CD4-positive, alpha-beta memory T cell (primary cell): ENCODE measurements around the gene ITGAE. TPM values are rescaled to one million over a fixed set of nuclear protein-coding genes. Genes with fewer than 3 reads are reported as not detected.
A peak's percentile ranks its signal among the peaks of the same experiment; 100 is the strongest.
"Not testable (repeated sequence)": the region's sequence is repeated elsewhere in the genome, so short reads cannot be mapped to it uniquely, and the experiment has no call there.

Experiments used
- CTCF ChIA-PET: fragments of 350-600 bp; sonication (Branson Sonifier 250); formaldehyde crosslinking; loops from one replicate; lab custom pipeline; 2021; ENCODE audit warnings: inconsistent platforms; ENCODE audit not compliant: partially characterized antibody; lab: Charles Lee
- POLR2A ChIA-PET: fragments of 350-600 bp; sonication (Branson Sonifier 250); formaldehyde crosslinking; loops from one replicate; lab custom pipeline; 2021; ENCODE audit not compliant: partially characterized antibody; lab: Charles Lee
- DNase-seq, 5 donors: peaks; one replicate each; pipeline versions ENCODE4 v3.0.0 to v3.0.0-alpha.2; 2020 to 2022; ENCODE audit warnings: mixed read lengths in 1 of 5
- H3K27ac ChIP-seq: one replicate; pipeline ENCODE4 v1.7.0; 2013; ENCODE audit warnings: low read depth, low read length
- H3K27me3 ChIP-seq: 2 replicates; pipeline ENCODE4 v1.7.0; 2013; ENCODE audit warnings: mild to moderate bottlenecking, low read length, moderate library complexity; ENCODE audit not compliant: insufficient read depth
- H3K36me3 ChIP-seq: 2 replicates; pipeline ENCODE4 v1.7.0; 2013; ENCODE audit warnings: mild to moderate bottlenecking, low read length, moderate library complexity; ENCODE audit not compliant: insufficient read depth
- H3K4me1 ChIP-seq: 2 replicates; pipeline ENCODE4 v1.7.0; 2013; ENCODE audit warnings: mild to moderate bottlenecking, low read length, moderate library complexity; ENCODE audit not compliant: insufficient read depth
- H3K4me3 ChIP-seq, 2 donors: one replicate each; pipeline ENCODE4 v1.7.0; 2013; ENCODE audit warnings: low read length in 2 of 2, mild to moderate bottlenecking in 1 of 2
- H3K9me3 ChIP-seq, 2 donors: one replicate each; pipeline ENCODE4 v1.7.0; 2013; ENCODE audit warnings: low read length in 2 of 2, control low read depth in 1 of 2; ENCODE audit not compliant: control insufficient read depth in 1 of 2
- H3K27ac Mint-ChIP-seq, 7 donors: one replicate each; pipeline ENCODE4 v1.8.0; 2020 to 2021; ENCODE audit warnings: mixed read lengths in 7 of 7, mild to moderate bottlenecking in 6 of 7, inconsistent platforms in 3 of 7, moderate library complexity in 3 of 7
- H3K27me3 Mint-ChIP-seq, 2 donors: one replicate each; pipeline ENCODE4 v1.8.0; 2020 to 2021; ENCODE audit warnings: mixed read lengths in 2 of 2
- H3K36me3 Mint-ChIP-seq, 2 donors: one replicate each; pipeline ENCODE4 v1.8.0; 2020 to 2021; ENCODE audit warnings: mixed read lengths in 2 of 2, inconsistent platforms in 1 of 2, mild to moderate bottlenecking in 1 of 2
- H3K4me1 Mint-ChIP-seq, 4 donors: one replicate each; pipeline ENCODE4 v1.8.0; 2020 to 2021; ENCODE audit warnings: mixed read lengths in 4 of 4, mild to moderate bottlenecking in 1 of 4
- H3K4me3 Mint-ChIP-seq, 8 donors: one replicate each; pipeline ENCODE4 v1.8.0; 2020 to 2021; ENCODE audit warnings: mixed read lengths in 8 of 8, mild to moderate bottlenecking in 7 of 8, moderate library complexity in 6 of 8, inconsistent platforms in 3 of 8
- H3K9me3 Mint-ChIP-seq, 8 donors: one replicate each; pipeline ENCODE4 v1.8.0; 2020 to 2021; ENCODE audit warnings: mixed read lengths in 8 of 8, mild to moderate bottlenecking in 5 of 8, inconsistent platforms in 3 of 8, moderate library complexity in 1 of 8
- intact Hi-C: fragments of 100-400 bp; cut with micrococcal nuclease; formaldehyde crosslinking; loops from one replicate; pipeline ENCODE4 v1.15.1; 2023
- polyA plus RNA-seq, 2 donors: library from polyadenylated mRNA; unstranded; fragments of 300-500 nt; fragmentation: Illumina TruSeq; gene quantifications; one replicate each; pipeline ENCODE4 v1.2.3, GENCODE V29; 2021
- total RNA-seq, 2 experiments: library from RNA; stranded (reverse); gene quantifications; one replicate each; pipeline ENCODE4 v1.2.3, GENCODE V29; 2021

Gene ITGAE
- total and polyA plus RNA-seq, 4 experiments from 2014 or later: 17.2 to 43.6 (median 27.7) TPM

DNA sequence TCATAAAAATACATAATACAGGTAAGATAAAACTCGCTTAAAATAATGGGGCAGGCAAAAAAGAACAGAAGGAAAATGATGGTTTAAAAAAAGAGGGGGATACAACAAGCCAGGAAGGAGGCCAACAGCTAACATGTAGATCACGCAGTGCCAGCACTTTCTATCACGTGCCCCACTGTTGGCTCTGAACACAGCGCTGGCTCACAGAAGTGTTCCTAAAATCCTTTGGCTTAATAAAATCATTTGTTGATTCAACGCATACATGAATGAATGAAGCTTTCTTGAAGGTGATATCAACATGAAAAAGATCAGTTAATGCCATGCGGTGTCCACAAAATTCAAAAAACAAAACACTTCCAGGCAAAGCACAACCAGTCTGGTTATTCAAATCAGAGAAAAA is 8.5 kb downstream of the ITGAE start:
- H3K27me3 Mint-ChIP-seq: no peaks in the 10 kb centered on the region
- Histone ChIP-seq H3K4me3 (no peak overlapping the region), H3K27ac (no peak overlapping the region), H3K36me3 (no peaks in the 10 kb centered on the region), H3K27me3 (no peaks in the 10 kb centered on the region), H3K9me3 (no peaks in the 10 kb centered on the region), H3K4me1 (peaks cover 26% of the 10 kb centered on the region)
- intact Hi-C loops: no loop called here
- POLR2A ChIA-PET: no interaction called here
- H3K9me3 Mint-ChIP-seq: peaks cover 0 to 2% (median 0%) of the 10 kb centered on the region in 8 donors
- H3K36me3 Mint-ChIP-seq: peaks cover 0 to 3% of the 10 kb centered on the region in 2 donors
- no peak overlapping the region for H3K4me3 Mint-ChIP-seq
- CTCF ChIA-PET: no interaction called here
- no peak overlapping the region for H3K27ac Mint-ChIP-seq
- DNase-seq: no peak
- peaks cover 13 to 44% (median 33%) of the 10 kb centered on the region in 4 donors for H3K4me1 Mint-ChIP-seq

DNA sequence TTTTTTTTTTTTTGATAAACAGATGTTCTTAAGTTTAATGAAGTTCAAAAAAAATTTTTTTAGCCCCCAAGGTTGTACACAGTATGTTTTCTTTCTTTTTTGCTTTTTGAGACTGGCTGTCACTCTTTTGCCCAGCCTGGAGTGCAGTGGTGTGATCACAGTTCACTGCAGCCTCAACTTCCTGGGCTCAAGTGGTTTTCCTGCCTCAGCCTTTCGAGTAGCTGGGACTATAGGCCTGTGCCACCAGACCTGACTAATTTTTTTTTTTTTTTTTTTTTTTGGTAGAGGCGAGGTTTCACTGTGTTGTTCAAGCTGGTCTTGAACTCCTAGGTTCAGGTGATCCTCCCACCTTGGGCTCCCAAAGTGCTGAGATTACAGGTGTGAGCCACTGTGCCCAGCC is 12.8 kb downstream of the ITGAE start:
- Histone ChIP-seq H3K4me3 (no peak overlapping the region), H3K27ac (no peak overlapping the region), H3K36me3 (no peaks in the 10 kb centered on the region), H3K4me1 (peaks cover 6% of the 10 kb centered on the region), H3K9me3 (no peaks in the 10 kb centered on the region), H3K27me3 (no peaks in the 10 kb centered on the region)
- peaks cover 3 to 23% (median 17%) of the 10 kb centered on the region in 4 donors for H3K4me1 Mint-ChIP-seq
- ChIA-PET POLR2A (interaction anchor here (0.6 to 1.4 kb wide), 3 partner anchors 23 to 37 kb away, joined by 3 to 4 read pairs (median 4); no protein-coding TSS in a partner anchor), CTCF (interaction anchor here (0.8 to 1.4 kb wide), 2 partner anchors 50 to 52 kb away, joined by 3 to 6 read pairs; no protein-coding TSS in a partner anchor)
- H3K4me3 Mint-ChIP-seq: peak overlapping the region in 2 of 8 donors; percentile 43 to 58
- peak overlapping the region in 4 of 7 donors; percentile 19 to 57 (median 50) for H3K27ac Mint-ChIP-seq
- H3K36me3 Mint-ChIP-seq: no peaks in the 10 kb centered on the region
- peak in 1 of 5 donors; percentile 26 for DNase-seq
- H3K9me3 Mint-ChIP-seq: peaks cover 0 to 2% (median 0%) of the 10 kb centered on the region in 8 donors
- intact Hi-C loops: no loop called here
- H3K27me3 Mint-ChIP-seq: no peaks in the 10 kb centered on the region

DNA sequence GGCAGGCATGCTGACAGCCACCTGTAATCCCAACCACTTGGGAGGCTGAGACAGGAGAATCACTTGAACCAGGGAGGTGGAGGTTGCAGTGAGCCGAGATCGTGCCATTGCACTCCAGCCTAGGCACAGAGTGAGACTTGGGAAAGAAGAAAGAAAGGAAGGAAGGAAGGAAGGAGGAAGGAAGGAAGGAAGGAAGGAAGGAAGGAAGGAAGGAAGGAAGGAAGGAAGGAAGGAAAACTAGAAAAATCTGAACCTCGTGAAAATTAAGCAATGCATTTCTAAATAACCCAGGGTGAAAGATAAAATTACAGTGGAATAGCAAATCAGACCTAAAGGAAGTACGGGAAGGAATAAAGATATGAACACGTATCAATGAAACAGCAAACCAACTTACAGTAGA is 15.7 kb downstream of the ITGAE start:
- H3K4me3 ChIP-seq, H3K27me3 Mint-ChIP-seq, DNase-seq, H3K27ac ChIP-seq, POLR2A ChIA-PET, CTCF ChIA-PET, H3K27me3 ChIP-seq, H3K27ac Mint-ChIP-seq, H3K36me3 ChIP-seq, H3K9me3 ChIP-seq, H3K9me3 Mint-ChIP-seq, H3K36me3 Mint-ChIP-seq, H3K4me3 Mint-ChIP-seq, intact Hi-C loops, H3K4me1 ChIP-seq: not testable (repeated sequence)
- peaks cover 1 to 17% (median 12%) of the 10 kb centered on the region in 4 donors for H3K4me1 Mint-ChIP-seq

- no peak overlapping the region for H3K27ac Mint-ChIP-seq
- Histone ChIP-seq H3K4me1 (no peaks in the 10 kb centered on the region), H3K27me3 (no peaks in the 10 kb centered on the region), H3K4me3 (no peak overlapping the region), H3K27ac (no peak overlapping the region), H3K36me3 (no peaks in the 10 kb centered on the region), H3K9me3 (no peaks in the 10 kb centered on the region)
- H3K27me3 Mint-ChIP-seq: no peaks in the 10 kb centered on the region
- ChIA-PET POLR2A (no interaction called here), CTCF (interaction anchor here (2.0 kb wide), 1 partner anchor 44 kb away, joined by 7 read pairs; no protein-coding TSS in a partner anchor)
- H3K4me1 Mint-ChIP-seq: peaks cover 0 to 10% (median 3%) of the 10 kb centered on the region in 4 donors
- no peak overlapping the region for H3K4me3 Mint-ChIP-seq
- intact Hi-C loops: no loop called here
- no peak for DNase-seq
- H3K36me3 Mint-ChIP-seq: no peaks in the 10 kb centered on the region
- no peaks in the 10 kb centered on the region for H3K9me3 Mint-ChIP-seq
These were observed 18.2 kb downstream of the ITGAE start for GRCh38 chr17:3782751-3783150.

DNA sequence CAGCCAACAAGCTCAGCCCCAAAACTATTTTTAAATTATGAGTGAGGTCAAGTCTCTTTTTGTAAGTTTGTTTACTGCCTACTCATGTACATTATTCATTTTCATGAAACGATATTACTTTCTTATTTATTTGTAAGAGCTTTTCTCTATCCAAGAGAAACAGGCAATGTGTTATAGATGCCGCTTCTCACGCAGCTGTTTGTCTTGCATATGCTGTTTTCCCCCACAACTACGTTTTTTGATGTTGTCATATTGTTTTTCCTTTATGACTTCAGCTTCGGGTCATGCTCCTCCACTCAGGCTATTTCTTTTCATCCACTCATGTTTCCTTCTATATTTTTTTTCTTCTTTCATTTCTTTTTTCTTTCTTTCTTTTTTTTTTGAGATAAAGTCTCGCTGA is 20.0 kb downstream of the ITGAE start:
- no peak overlapping the region for H3K4me3 Mint-ChIP-seq
- H3K9me3 ChIP-seq: no peaks in the 10 kb centered on the region
- H3K36me3 ChIP-seq: no peaks in the 10 kb centered on the region
- no peaks in the 10 kb centered on the region for H3K4me1 ChIP-seq
- intact Hi-C loops: no loop called here
- no peaks in the 10 kb centered on the region for H3K27me3 ChIP-seq
- H3K36me3 Mint-ChIP-seq: no peaks in the 10 kb centered on the region
- DNase-seq: no peak
- no peaks in the 10 kb centered on the region for H3K9me3 Mint-ChIP-seq
- ChIA-PET POLR2A (no interaction called here), CTCF (no interaction called here)
- H3K27ac ChIP-seq: no peak overlapping the region
- H3K27ac Mint-ChIP-seq: peak overlapping the region in 1 of 7 donors; percentile 41
- no peak overlapping the region for H3K4me3 ChIP-seq
- no peaks in the 10 kb centered on the region for H3K27me3 Mint-ChIP-seq
- peaks cover 0 to 6% (median 3%) of the 10 kb centered on the region in 4 donors for H3K4me1 Mint-ChIP-seq

- Mint-ChIP-seq H3K4me3 (no peak overlapping the region), H3K27me3 (no peaks in the 10 kb centered on the region), H3K27ac (peak overlapping the region in 2 of 7 donors; percentile 53 to 76), H3K36me3 (no peaks in the 10 kb centered on the region), H3K9me3 (no peaks in the 10 kb centered on the region), H3K4me1 (peaks cover 0 to 2% (median 0%) of the 10 kb centered on the region in 4 donors)
- intact Hi-C loops: no loop called here
- Histone ChIP-seq H3K9me3 (no peaks in the 10 kb centered on the region), H3K27me3 (no peaks in the 10 kb centered on the region), H3K4me3 (no peak overlapping the region), H3K36me3 (no peaks in the 10 kb centered on the region), H3K4me1 (no peaks in the 10 kb centered on the region), H3K27ac (no peak overlapping the region)
- CTCF ChIA-PET: no interaction called here
- no peak for DNase-seq
- POLR2A ChIA-PET: no interaction called here
These were observed 23.4 kb downstream of the ITGAE start for GRCh38 chr17:3777366-3778120.

DNA sequence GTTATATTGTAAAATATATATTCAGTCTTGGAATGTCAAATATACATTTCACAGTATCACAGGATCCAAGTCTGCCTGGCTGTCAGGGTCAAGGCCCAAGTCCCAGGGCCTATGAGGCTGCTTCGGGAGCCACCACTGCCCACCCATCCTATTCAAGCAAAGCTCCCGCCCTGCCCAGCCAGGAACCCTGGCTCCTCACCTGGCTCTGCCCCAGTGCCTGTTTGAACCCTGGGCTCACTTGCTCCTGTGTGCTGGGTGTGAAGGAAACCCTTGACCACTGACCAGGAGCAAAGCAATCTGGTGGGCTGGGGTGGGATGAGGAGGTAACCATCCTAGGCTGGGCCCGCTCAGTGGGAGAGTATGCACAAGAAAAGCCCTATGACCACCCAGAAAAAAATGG is 27.0 kb downstream of the ITGAE start:
- DNase-seq: no peak
- Mint-ChIP-seq H3K27me3 (no peaks in the 10 kb centered on the region), H3K9me3 (no peaks in the 10 kb centered on the region), H3K27ac (no peak overlapping the region), H3K4me3 (no peak overlapping the region), H3K4me1 (peaks cover 3 to 11% (median 7%) of the 10 kb centered on the region in 4 donors), H3K36me3 (no peaks in the 10 kb centered on the region)
- Histone ChIP-seq H3K4me1 (peaks cover 8% of the 10 kb centered on the region), H3K9me3 (no peaks in the 10 kb centered on the region), H3K27ac (no peak overlapping the region), H3K27me3 (no peaks in the 10 kb centered on the region), H3K36me3 (no peaks in the 10 kb centered on the region), H3K4me3 (no peak overlapping the region)
- intact Hi-C loops: no loop called here
- ChIA-PET POLR2A (no interaction called here), CTCF (no interaction called here)
